ENCODE measurements around the gene UBE3A.

DNA sequence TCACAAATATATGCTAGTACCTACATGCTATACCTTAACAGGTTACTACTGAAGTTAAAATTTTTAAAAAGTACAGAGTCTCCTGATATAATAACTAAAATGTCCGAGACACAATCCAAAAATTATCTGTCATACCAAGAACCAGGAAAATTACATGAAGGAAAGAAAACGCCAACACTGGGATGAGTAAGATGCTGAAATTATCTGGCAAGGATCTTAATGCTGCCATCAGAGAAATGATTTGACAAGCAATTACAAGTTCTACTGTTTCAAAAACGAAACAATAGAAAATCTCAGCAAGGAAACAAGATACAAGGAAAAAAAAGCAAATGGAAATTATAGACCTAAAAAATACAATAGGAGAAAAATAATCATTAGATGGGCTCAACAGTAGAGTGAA lies 92.5 kb downstream of the UBE3A start:
- TF ChIP-seq, protein P1, sequence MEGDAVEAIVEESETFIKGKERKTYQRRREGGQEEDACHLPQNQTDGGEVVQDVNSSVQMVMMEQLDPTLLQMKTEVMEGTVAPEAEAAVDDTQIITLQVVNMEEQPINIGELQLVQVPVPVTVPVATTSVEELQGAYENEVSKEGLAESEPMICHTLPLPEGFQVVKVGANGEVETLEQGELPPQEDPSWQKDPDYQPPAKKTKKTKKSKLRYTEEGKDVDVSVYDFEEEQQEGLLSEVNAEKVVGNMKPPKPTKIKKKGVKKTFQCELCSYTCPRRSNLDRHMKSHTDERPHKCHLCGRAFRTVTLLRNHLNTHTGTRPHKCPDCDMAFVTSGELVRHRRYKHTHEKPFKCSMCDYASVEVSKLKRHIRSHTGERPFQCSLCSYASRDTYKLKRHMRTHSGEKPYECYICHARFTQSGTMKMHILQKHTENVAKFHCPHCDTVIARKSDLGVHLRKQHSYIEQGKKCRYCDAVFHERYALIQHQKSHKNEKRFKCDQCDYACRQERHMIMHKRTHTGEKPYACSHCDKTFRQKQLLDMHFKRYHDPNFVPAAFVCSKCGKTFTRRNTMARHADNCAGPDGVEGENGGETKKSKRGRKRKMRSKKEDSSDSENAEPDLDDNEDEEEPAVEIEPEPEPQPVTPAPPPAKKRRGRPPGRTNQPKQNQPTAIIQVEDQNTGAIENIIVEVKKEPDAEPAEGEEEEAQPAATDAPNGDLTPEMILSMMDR (IDR thresholded peaks at IDR 0.05): no peak
- TF ChIP-seq POLR2A (IDR thresholded peaks at IDR 0.05): no peak

All from body of pancreas (tissue), 4 donors.